ENCODE results near the gene TRABD2B. TPM values are rescaled to one million over a fixed set of nuclear protein-coding genes. Genes with fewer than 3 reads are reported as not detected.

Gene TRABD2B
- total and polyA plus RNA-seq, 7 donors = 0.08 to 0.76 (median 0.42) TPM

- H3K27ac ChIP-seq = no peak overlapping the region
- no peaks in the 10 kb centered on the region for H3K27me3 ChIP-seq (ENCODE audit: insufficient read depth in 3 of 3, low read length in 2 of 3)
- TF ChIP-seq, protein P1, sequence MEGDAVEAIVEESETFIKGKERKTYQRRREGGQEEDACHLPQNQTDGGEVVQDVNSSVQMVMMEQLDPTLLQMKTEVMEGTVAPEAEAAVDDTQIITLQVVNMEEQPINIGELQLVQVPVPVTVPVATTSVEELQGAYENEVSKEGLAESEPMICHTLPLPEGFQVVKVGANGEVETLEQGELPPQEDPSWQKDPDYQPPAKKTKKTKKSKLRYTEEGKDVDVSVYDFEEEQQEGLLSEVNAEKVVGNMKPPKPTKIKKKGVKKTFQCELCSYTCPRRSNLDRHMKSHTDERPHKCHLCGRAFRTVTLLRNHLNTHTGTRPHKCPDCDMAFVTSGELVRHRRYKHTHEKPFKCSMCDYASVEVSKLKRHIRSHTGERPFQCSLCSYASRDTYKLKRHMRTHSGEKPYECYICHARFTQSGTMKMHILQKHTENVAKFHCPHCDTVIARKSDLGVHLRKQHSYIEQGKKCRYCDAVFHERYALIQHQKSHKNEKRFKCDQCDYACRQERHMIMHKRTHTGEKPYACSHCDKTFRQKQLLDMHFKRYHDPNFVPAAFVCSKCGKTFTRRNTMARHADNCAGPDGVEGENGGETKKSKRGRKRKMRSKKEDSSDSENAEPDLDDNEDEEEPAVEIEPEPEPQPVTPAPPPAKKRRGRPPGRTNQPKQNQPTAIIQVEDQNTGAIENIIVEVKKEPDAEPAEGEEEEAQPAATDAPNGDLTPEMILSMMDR (IDR thresholded peaks at IDR 0.05) = no peak
- H3K36me3 ChIP-seq (ENCODE audit: insufficient read depth in 1 of 2, low read depth in 1 of 2) = no peaks in the 10 kb centered on the region
- no peak overlapping the region for H3K4me3 ChIP-seq
- DNase-seq (no peak), ATAC-seq (peak in 2 of 4 donors; percentile 26 to 45)
- intact Hi-C loops (cut with DNase I) = no loop called here
- H3K4me1 ChIP-seq = no peaks in the 10 kb centered on the region
- no peaks in the 10 kb centered on the region for H3K9me3 ChIP-seq
Observed at GRCh38 chr1:47805018-47805417, 192.2 kb downstream of the TRABD2B start.

- TF ChIP-seq, protein P1 (IDR thresholded peaks at IDR 0.05) = no peak
- intact Hi-C loops (cut with DNase I) = no loop called here
- H3K27me3 ChIP-seq (ENCODE audit: insufficient read depth in 3 of 3, low read length in 2 of 3) = no peaks in the 10 kb centered on the region
- no peak for ATAC-seq
- no peak for DNase-seq
- WGBS, 3 donors = 56 to 73% (median 57%) methylated on average over 13 of the region's 13 CpGs
- H3K36me3 ChIP-seq (ENCODE audit: insufficient read depth in 1 of 2, low read depth in 1 of 2) = no peaks in the 10 kb centered on the region
- no peak overlapping the region for H3K27ac ChIP-seq
- no peaks in the 10 kb centered on the region for H3K9me3 ChIP-seq
- no peaks in the 10 kb centered on the region for H3K4me1 ChIP-seq
- H3K4me3 ChIP-seq = no peak overlapping the region
Observed at GRCh38 chr1:47803815-47804501, 193.2 kb downstream of the TRABD2B start.

- H3K27me3 ChIP-seq (ENCODE audit: insufficient read depth in 3 of 3, low read length in 2 of 3) = no peaks in the 10 kb centered on the region
- 15 to 23% (median 17%) methylated on average over 2 of the region's 2 CpGs for WGBS, 3 donors
- H3K27ac ChIP-seq = no peak overlapping the region
- intact Hi-C loops (cut with DNase I) = loop anchor here in 1 of 2 donors (10.0 kb wide), 1 partner anchor 247 kb away; no protein-coding TSS in a partner anchor
- H3K4me1 ChIP-seq = no peaks in the 10 kb centered on the region
- H3K9me3 ChIP-seq = no peaks in the 10 kb centered on the region
- DNase-seq = peak in 1 of 2 donors; percentile 54
- no peaks in the 10 kb centered on the region for H3K36me3 ChIP-seq (ENCODE audit: insufficient read depth in 1 of 2, low read depth in 1 of 2)
- H3K4me3 ChIP-seq = no peak overlapping the region
- ATAC-seq = peak in 1 of 4 donors; percentile 24
- TF ChIP-seq, protein P1 (IDR thresholded peaks at IDR 0.05) = no peak
Observed at GRCh38 chr1:47797575-47797974, 199.6 kb downstream of the TRABD2B start.

DNA sequence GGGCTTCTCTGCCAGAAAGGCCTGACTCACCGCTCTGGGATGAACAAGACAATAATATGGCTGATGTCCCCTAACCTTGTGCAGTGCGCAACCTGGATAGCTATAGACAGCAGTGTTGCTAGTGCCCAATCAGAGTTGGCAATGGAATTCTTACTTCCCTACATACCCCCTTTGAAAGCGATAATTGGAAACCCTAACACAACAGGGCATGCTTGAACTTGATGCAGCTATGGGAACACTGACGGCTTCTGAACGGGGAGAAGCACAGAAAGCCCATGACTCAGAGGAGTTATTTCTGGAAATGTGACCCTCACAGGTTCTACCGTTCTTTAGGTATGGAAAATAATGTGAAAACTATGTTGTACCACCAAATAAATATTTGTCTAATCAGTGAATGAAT lies 200.6 kb downstream of the TRABD2B start:
- intact Hi-C loops (cut with DNase I) = loop anchor here in 1 of 2 donors (10.0 kb wide), 1 partner anchor 248 kb away; no protein-coding TSS in a partner anchor
- Histone ChIP-seq H3K4me1 (no peaks in the 10 kb centered on the region), H3K27me3 (ENCODE audit: insufficient read depth in 3 of 3, low read length in 2 of 3) (no peaks in the 10 kb centered on the region), H3K9me3 (no peaks in the 10 kb centered on the region), H3K27ac (no peak overlapping the region), H3K36me3 (ENCODE audit: insufficient read depth in 1 of 2, low read depth in 1 of 2) (no peaks in the 10 kb centered on the region), H3K4me3 (no peak overlapping the region)
- DNase-seq (no peak), ATAC-seq (no peak)
- 89 to 93% (median 92%) methylated on average over 6 of the region's 6 CpGs for WGBS, 3 donors
- TF ChIP-seq, protein P1 (IDR thresholded peaks at IDR 0.05) = no peak

Measured in psoas muscle (tissue), 8 donors.